DLD1 (cell line): ENCODE results near the gene SYT8.
"Not testable (repeated sequence)": the region's sequence is repeated elsewhere in the genome, so short reads cannot be mapped to it uniquely, and the experiment has no call there.

Experiments
- in situ Hi-C: cut with HindIII; loops from 2 replicates; pipeline ENCODE4 v1.10.0; 2017; ENCODE audit warnings: low sequenced_read_pairs

Gene SYT8, protein sequence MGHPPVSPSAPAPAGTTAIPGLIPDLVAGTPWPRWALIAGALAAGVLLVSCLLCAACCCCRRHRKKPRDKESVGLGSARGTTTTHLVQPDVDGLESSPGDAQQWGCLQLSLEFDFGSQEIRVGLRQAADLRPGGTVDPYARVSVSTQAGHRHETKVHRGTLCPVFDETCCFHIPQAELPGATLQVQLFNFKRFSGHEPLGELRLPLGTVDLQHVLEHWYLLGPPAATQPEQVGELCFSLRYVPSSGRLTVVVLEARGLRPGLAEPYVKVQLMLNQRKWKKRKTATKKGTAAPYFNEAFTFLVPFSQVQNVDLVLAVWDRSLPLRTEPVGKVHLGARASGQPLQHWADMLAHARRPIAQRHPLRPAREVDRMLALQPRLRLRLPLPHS

GRCh38 chr11:1834779-1835670 is at the start of gene SYT8:
Gene SYT8, plus strand, starts transcription at chr11:1834990. Its CDS starts 116 bp downstream, at chr11:1835106.
- in situ Hi-C loops, result no loop called here

DNA sequence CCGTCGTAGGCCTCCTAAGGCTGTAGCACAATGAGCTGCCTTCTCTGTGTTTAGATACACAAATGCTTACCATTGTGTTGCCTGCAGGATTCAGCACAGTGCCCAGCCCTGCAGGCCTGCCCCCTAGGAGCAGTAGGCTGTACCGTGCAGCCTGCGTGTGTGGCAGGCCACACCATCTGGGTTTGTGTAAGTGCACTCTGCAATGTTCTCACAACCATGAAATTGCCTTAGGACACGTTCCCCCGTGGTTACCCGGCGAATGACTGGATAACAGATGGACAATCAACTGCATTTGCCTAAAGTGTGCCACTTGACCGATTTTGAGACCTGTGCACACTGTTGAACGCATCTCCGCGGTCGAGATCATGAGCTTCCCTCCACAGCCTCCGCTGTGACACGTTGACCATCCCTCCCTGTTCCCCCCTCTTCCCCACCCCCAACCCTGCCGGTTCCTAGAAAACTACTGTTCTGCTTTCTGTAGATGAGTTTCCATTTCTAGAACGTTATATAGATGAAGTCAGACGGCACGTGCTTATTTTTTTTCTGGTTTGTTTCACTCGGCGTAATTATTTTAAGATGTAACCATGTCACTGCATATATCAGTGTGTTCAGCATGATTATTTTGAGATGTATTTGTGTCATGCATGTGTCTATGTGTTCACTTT is 48.9 kb upstream of the SYT8 start:
- in situ Hi-C loops, result no loop called here

DNA sequence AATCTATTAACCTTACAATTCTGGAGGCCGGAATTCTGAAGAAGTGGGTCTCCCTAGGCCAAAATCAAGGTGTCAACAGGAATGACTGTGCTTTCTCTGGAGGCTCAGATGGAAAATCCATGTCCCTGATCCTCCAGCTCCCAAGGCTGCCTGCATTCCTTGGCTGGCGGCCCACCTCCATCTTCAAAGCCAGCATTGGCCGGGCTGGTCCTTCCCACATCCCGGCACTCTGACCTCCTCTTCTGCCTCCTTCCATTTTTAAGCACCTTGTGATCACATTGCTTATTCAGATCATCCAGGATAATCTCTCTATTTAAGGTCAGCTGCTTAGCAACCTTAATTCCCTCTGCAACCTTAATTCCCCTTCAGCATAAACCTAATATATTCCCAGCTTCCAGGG is 48.3 kb upstream of the SYT8 start:
- in situ Hi-C loops, result no loop called here

DNA sequence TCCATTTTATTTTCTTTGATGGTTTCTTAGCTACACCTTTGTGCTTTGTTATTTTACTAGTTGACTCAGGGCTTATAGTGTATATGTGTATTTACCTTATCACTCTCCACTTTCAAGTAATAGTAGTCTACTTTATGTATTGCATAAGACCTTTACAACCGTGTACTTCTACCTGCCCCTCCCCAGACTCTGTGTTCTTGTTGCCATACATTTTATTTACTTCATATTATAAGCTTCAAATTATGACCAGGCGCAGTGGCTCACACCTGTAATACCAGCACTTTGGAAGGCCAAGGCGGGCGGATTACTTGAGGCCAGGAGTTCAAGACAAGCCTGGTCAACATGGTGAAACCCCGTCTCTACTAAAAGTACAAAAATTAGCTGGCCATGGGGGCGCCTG is 42.9 kb upstream of the SYT8 start:
- in situ Hi-C loops, result no loop called here

DNA sequence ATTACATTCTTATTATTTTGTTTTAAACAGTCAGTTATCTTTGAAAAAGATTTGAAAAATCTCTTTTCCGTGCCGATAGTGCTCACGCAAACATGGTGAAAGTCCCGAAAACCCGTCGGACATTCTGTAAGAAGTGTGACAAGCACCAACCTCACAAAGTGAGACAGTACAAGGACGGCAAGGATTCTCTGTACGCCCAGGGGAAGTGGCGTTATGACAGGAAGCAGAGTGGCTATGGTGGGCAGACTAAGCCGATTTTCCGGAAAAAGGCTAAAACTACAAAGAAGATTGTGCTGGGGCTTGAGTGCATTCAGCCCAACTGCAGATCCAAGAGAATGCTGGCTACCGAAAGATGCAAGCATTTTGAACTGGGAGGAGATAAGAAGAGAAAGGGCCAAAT is 42.3 kb upstream of the SYT8 start:
- in situ Hi-C loops, result no loop called here

- in situ Hi-C loops, result no loop called here
These were observed 41.7 kb upstream of the SYT8 start for GRCh38 chr11:1793081-1793480.

DNA sequence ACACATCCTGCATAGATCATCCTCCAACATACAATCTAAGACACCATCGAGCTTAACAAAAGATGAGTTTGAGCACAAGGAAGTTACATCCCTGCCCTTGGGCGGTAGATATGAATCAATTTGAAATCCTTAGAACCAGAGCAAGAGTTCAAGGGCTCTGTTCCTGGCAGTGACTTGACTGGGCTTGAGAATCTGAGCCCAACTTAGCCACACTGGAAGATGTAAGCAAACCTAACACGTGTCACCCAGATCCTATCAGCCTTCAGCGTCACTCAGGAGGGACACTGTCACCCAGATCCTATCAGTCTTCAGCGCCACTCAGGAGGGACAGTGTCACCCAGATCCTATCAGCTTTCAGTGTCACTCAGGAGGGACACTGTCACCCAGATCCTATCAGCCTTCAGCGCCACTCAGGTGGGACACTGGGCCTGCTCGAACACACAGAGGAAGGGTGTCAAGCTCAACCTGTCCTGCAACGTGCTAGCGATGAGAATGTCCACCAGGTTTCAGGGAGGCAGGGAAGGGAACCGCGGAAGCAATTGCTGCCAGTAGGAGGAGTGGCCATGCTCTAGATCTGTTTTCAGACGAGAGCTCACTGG is 38.3 kb upstream of the SYT8 start:
- in situ Hi-C loops, result no loop called here

DNA sequence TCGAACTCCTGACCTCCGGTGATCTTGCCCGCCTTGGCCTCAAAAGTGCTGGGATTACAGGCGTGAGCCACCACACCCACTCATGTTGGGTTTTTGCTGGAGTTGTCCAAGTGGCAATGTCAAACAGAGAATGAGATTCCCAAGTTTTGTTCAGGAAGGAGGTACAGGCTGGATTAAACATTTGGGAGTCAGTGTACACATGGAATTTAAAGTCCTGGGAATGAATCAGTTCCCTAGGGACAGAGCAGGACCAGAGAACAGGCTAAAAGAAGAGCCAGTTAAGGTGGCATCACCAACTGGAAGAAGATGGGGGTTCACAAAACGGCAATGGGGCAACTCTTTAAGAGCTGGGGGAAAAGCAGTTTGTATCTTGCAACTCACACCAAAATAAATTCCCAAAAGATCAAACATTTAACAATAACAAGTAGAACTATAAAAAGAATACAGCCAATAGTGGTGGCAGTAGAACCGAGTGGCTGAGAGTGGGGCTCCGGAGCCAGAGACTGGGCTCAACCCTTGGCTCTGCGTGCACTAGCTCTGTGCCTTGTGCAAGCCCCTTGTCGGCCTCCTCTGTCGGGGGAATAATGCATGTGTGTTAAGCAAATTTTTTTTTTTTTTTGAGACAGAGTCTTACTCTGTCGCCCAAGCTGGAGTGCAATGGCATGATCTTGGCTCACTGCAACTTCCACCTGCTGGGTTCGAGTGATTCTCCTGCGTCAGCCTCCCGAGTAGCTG is 37.2 kb upstream of the SYT8 start:
- in situ Hi-C loops, result no loop called here

DNA sequence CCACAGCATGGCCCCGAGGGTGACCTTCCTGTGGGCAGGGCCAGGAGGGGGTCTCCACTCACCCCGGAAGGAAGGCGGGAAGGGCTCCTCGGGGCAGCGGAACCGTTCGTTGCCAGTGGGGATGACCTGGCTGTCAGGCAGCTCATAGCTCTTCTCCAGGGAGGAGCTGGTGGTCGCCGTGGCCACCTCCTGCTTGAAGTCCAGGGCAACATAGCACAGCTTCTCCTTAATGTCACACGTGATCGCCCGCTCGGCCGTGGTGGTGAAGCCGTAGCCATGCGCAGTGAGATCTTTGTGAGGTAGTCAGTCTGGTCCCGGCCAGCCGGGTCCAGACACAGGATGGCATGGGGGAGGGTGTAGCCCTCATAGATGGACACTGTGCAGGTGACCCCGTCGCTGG is 31.5 kb upstream of the SYT8 start:
- in situ Hi-C loops, result no loop called here

DNA sequence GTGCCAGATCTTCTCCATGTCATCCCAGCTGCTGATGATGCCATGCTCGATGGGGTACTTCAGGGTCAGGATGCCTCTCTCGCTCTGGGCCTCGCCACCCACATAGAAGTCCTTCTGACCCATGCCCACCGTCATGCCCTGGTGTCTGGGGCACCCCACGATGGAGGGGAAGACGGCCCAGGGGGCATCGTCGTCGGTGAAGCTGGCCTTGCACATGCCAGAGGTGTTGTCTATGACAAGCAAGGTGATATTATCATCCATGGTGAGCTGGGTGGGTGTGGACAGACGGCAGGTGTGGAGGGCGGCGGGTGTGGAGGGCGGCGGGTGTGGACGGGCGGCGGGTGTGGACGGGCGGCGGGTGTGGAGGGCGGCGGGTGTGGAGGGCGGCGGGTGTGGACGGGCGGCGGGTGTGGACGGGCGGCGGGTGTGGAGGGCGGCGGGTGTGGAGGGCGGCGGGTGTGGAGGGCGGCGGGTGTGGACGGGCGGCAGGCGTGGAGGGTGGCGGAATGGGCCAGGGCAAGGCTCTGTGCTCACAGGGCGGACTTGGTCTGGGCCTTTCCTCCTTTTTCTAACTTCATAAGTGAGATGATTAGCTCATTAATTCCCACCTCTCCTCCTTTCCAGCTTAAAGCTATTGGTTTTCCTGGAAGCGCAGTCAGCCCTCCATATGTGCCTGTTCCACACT is 30.8 kb upstream of the SYT8 start:
- in situ Hi-C loops, result not testable (repeated sequence)

- in situ Hi-C loops, result no loop called here
These were observed 29.3 kb upstream of the SYT8 start for GRCh38 chr11:1805525-1805924.

GRCh38 chr11:1807264-1807995 is 27.4 kb upstream of the SYT8 start:
- in situ Hi-C loops, result no loop called here

- in situ Hi-C loops, result loop anchor here (10.0 kb wide), 1 partner anchor 106 kb away; no protein-coding TSS in a partner anchor
These were observed 24.0 kb upstream of the SYT8 start for GRCh38 chr11:1810761-1811160.

DNA sequence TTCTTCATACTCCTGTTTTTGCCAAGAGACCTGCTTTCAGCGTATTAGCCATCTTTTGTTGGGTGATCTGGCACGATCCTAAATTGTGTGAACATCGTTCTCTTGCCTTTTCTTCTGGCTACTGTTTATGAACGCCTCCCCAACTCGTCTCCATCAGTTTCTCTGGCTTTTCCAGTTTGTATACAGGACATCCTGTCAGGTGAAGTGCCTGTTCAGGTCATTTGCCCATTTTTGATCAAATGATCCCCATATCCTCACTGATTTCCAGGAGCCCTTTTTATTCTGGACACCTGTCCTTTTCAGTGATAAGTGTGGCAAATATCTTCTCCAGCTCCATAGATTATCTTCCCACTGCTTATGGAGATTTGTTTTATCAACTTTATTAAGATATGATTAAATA is 22.5 kb upstream of the SYT8 start:
- in situ Hi-C loops, result loop anchor here (10.0 kb wide), 1 partner anchor 107 kb away; no protein-coding TSS in a partner anchor

- in situ Hi-C loops, result loop anchor here (10.0 kb wide), 1 partner anchor 108 kb away; no protein-coding TSS in a partner anchor
These were observed 22.0 kb upstream of the SYT8 start for GRCh38 chr11:1812801-1813200.

DNA sequence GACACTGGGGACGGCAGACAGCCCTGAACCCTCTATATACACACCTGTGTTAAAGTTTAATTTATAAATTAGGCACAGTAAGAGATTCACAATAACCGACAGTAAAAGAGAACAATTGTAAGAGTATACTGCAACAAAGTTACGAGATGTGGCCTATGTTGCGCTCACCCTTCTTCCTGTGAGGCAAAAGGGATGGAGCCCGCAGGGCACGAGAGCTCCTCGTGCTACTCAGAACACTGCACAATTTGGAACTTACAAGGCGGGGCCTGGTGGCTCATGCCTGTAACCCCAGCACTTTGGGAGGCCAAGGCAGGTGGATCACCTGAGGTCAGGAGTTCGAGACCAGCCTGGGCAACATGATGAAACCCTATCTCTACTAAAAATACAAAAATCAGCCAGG is 21.4 kb upstream of the SYT8 start:
- in situ Hi-C loops, result loop anchor here (10.0 kb wide), 1 partner anchor 109 kb away; no protein-coding TSS in a partner anchor

DNA sequence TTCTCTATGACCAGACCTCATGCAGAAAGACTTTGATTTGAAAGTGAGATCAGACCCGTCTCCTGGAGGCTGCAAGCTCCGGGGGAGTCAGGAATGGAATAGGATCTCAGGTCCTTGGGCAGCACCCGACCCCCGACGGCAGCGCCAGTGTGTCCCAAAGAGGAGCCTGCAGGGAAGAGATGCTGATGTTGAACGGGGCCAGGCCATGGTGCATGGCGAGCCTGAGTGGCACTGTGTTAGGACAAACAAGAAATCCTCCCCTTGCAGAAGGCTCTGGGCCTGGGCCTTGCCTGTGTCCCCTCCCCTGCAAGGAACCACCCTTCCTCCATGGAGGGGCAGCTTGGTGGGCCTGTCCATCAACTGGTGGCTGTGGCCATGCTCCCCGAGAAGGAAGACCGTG is 20.1 kb upstream of the SYT8 start:
- in situ Hi-C loops, result loop anchor here (10.0 kb wide), 1 partner anchor 110 kb away; no protein-coding TSS in a partner anchor

- in situ Hi-C loops, result loop anchor here (10.0 kb wide), 1 partner anchor 111 kb away; no protein-coding TSS in a partner anchor
These were observed 19.5 kb upstream of the SYT8 start for GRCh38 chr11:1815311-1815710.

DNA sequence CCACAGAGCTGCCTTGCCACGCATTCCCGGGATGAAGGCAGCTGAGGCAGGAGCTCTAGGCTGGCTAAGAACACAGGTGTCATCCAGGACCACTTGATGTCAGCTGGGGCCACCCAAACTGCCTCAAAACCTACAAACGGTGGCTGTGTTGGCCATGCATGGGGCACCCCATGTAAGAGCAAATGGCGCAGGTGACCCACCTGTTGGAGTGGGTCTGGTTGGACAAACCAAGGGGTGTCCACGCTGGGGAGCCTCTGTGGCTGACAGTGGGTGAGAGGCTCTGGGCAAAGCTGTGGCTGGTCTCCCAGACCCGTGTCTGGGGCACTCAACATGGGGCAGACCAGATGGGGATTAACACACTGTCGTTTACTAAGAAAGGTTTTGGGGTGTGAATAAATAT is 19.0 kb upstream of the SYT8 start:
- in situ Hi-C loops, result loop anchor here (10.0 kb wide), 1 partner anchor 111 kb away; no protein-coding TSS in a partner anchor
